GM19239 (cell line): ENCODE results near the gene IGF2.

Source experiments
- DNase-seq: peaks from one replicate; pipeline ENCODE4 v3.0.0; 2011; ENCODE audit warnings: low spot score; ENCODE audit not compliant: insufficient read length
- FAIRE-seq: peaks from 2 replicates; lab custom pipeline; 2011; peaks lifted over from hg19 to GRCh38; lab: Jason Lieb, UNC

Gene IGF2

DNA sequence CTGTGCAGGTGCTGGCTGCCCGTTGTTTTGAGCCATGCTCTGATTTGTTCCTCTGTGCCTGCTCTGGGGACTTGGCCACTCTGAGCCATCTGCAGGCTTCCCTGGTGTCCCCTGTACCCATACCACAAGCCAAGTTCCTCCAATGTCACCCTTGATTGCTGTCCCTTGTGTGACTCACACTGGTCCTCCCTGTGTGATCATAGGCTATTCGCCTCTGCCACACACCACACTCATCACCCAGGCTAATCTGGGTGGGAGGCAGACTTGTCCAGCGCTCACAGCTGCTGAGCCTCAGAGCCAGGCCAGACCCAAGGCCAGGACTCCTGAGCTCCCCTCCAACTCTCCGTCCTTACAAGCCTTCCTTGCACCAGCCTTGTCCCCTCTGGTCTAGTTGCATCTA, 31.7 kb downstream of the IGF2 start:
- no peak for DNase-seq
- no peak for FAIRE-seq

DNA sequence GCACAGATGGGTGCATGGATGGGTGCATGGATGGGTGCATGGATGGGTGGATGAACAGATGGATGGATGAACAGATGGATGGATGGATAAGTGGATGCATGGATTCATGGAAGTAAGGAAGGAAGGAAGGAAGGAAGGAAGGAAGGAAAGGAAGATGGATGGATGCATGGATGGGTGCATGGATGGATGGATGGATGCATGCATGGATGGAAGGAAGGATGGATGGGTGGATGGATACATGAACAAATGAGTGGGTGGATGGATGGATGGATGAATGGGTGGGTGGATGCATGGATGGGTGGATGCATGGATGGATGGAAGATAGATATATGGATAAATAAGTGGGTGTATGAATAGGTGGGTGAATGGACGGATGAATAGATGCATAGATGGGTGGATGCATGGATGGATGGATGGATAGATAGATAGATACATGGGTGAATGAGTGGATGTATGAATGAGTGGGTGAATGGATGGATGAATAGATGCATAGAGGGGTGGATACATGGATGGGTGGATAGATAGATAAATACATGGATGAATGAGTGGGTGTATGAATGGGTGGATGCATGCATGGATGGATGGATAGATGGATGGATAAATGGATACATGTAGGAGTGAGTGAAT, 32.5 kb downstream of the IGF2 start:
- no peak for FAIRE-seq

DNA sequence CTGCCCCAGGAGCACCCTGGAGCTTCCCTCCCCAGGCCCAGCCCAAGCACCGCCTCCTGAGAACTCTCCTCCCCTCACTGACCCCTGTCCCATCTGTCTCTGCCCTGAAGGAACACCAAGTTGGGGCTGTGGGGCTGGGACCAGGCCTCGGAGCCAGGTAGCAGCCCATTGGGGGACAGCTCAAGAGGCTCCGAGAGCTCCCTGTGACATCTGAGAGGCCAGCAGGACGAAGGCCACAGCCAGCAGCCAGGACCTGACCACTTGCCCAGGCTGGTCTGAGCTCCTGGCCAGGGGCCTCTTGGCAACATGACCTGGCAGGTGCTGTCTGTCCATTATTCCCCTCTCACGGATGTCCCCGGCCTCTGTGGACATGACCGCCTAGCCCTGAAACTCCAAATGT, 33.7 kb downstream of the IGF2 start:
- no peak for DNase-seq
- no peak for FAIRE-seq

More for the DNA sequence above, 32.5 kb downstream of the IGF2 start:
- DNase-seq: no peak

DNA sequence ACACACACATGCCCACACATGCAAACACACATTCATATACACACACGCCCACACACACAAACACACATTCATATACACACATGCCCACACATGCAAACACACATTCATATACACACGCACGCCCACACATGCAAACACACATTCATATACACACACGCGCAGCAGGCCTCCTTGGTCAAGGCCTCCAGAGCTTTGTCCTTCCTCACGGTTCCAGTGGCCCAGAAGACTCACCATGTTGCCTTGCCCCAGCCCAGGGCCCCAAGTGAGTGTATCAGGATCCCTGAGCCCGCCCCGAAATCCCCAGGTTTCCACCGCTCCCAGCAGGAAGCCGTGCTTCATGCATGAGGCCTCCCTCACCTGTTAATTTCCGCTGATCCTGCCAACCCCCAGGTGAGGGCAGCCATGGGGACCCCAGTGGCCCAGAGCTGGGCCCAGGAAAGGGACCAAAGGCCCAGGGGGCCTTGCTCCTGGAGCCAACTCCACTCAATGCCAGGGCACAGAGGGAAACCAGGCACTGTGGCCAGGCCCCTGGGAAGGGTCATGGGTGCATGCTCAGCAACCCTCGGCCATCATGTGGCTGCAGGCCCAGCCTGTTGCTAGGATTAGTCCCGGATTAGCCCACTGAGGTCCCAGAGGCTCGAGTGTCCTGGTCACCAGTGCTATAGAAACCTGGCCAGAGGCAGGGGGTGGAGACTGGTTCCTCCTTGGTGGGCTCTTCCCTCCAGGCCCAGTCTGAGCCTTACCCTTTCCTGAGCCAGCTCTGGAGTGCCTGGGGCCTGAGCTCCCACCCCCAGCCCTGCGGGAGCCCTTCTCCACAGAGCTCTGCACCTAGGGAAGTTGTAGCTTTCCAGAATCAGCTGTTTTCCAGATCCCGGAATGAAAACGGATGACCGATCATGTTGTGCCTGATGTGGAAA, 34.4 kb downstream of the IGF2 start:
- DNase-seq (no peak), FAIRE-seq (no peak)

DNA sequence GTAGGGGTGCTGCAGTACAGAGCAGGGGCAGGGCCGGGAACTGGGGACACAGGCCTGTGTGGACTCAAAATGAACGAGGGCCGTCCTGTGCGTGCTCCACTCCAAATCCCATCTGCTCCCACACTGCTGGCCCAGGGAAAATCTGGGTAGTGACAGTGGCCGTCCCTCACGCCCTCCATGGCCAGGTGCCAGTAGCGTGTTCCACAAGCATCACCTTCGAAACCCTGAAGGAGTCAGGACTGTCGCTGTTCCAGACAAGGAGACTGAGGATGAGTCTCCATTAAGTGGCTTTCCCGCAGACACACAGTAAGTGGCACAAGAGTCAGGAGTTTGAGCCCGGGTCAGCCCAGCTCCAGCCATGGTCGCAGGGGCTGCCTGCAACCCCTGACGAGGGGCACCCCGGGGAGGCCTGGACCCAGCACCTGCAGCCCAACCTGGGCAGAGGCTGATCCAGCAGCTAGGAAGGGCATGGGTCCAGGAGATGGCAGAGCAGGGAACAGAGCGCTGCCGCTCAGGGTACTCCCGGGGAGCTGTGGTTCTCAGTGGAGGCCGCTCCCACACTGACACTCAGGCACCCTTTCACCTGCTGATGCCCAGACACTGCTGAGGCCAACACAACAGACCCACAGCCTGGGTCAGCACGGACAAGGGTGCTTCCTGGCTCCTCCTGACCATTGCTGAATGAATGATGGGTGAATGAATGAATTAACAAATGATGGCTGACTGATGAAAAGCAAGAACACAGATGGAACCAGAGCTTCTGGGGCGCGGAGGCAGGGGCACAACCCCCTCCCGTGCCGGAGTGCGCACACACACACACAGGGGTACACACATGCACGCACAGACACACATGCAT, 35.3 kb downstream of the IGF2 start:
- no peak for FAIRE-seq
- DNase-seq: no peak

DNA sequence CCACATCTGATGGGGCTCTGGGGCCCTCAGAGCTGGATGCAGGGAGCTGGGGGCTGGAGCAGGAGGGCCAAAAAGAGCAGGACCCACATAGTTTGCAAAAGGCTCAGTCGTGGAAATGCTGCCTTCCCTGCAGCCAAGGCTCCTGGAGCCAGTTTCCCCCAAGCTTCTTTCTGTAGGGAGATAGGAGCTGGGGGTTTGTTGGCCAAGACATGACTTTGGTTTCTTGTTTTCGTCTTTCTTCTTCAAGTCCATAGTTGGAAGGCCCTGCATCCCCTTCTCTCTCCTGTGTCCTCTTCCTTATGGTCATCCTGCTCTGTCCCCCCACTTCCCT, 36.3 kb downstream of the IGF2 start:
- no peak for FAIRE-seq

DNA sequence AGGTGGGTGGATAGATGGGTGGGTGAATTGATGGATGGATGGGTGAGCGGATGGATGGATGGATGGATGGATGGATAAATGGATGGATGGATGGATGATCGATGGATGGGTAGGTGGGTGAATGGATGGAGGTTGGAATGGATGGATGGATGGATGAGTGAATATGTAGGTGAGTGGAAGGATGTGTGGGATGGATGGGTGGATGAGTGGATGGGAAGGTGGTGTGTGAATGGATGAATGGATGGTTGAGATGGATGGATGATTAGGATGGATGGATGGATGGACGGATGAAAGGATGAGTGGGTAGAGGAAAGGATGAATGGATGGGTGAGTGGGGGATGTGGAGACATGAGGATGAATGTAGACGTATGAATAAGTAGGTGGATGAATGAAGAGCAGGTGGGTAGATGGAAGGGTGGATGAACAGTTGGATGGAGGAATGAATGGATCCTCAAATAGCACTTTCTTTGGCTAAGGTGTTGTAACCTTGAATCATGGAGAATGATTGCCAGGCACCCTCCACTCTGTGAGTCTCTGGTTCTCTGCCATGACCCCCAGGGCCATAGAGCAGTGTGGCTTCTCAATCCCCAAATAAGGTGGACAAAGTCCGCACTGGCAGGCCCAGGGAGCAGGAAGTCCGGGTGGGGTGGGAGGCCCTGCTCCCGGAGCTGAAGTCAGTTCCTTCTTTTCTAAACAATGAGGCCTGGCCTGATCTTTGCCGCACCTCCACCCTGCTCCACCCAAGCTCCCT, 36.9 kb downstream of the IGF2 start:
- no peak for DNase-seq
- no peak for FAIRE-seq

More for the DNA sequence above, 36.3 kb downstream of the IGF2 start:
- DNase-seq: no peak

DNA sequence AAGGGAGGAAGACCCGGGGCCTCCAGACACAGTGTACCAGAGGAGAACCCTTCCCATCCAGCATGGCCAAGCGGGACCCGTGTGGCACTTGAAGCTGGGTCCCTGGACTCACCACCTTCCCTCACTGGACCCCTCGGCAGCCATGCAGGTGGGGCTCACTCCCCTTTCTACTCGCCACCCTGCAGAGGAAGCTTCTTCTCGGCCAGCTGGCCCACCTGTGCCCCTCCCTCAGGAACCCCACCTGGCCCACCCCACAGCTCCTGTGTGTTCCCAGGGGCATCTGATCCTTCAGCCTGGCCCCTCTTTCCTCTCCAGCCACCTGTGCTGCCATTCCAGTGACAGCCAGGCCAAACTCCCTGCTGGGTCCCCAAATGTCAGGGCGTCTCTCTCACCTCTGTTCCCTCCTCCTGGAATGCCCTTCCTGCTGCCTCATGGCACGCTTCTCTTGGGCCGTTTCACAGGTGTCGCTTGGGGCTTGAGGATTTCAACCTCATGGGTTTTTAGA, 38.0 kb downstream of the IGF2 start:
- no peak for FAIRE-seq
- no peak for DNase-seq

DNA sequence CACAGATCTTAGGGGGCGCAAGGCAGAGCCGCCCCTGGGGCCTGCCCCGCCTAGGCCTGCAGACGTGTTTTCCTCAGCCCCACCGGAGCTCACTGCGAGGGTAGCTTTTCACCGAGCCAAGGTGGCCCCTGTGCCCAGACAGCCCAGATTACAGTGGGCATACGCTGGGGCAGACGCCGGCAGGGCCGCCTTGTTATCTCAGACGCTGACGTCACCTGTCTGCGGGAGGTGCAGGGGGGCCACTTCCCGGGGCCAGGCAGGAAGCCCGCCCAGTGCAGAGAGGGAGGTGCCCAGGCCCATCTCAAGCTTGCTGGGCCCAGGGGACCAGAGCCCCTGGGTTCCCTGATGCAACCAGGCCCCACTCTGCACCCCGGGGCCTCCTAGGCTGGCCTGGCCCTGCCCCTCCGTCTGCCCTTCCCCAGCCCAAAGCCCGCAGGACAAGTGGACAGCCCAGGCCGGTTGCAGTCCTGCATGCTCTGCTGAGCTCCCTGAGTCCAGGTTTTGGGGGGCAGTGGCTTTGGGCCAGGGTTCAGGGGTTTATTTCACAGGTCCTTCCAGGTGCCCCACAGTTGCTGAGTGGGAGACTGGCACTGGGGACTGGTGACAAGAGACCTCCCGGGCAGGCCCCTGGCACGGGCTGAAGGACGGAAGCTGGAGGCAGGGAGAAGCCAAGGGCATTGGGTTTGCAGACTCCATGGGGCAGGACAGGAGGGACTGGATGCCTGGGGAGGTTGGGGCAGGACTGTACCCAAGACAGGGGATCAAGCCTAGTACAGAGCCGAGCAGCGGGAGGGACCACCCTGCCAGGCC, 38.6 kb downstream of the IGF2 start:
- FAIRE-seq (no peak), DNase-seq (no peak)

DNA sequence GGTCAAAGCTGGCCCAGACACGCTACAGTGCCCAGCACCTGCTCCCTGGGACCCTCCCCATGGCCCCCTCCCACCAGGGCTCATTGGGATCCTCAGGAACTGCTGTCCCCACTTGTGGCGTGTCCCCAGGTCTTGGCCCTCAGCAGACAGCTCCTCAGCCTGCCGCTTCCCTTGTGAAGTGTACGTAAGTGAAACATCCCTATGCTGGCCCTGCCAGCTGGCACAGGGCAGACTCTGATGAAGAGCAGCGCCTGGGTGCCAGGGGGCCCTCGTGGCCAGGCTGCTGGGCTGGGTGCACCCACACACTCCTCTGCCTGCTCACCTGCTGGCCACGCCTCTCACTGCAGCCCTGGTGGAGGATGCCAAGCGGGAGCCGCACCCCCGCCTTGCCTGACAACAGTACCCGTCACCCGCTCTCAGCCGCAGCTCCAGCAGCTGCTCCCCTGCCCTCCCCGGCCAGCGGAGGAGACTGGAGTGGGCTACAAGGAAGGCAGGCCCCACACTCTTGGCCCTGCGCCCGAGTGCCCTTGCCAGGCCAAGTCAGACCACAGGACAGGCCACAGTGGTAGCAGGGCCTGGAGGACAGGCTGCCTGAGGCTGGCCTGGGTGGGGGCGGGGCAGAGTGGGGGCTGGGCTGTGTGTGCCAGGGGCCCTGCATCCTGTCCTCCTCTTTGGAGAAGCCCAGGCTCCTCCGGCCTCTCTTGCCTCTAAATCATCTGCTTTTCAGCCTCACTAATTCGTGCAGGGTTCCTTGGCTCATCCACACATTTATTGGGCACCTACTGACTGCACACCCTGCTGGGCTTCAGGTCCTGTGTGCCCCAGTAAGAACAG, 39.5 kb downstream of the IGF2 start:
- FAIRE-seq (no peak), DNase-seq (no peak)

DNA sequence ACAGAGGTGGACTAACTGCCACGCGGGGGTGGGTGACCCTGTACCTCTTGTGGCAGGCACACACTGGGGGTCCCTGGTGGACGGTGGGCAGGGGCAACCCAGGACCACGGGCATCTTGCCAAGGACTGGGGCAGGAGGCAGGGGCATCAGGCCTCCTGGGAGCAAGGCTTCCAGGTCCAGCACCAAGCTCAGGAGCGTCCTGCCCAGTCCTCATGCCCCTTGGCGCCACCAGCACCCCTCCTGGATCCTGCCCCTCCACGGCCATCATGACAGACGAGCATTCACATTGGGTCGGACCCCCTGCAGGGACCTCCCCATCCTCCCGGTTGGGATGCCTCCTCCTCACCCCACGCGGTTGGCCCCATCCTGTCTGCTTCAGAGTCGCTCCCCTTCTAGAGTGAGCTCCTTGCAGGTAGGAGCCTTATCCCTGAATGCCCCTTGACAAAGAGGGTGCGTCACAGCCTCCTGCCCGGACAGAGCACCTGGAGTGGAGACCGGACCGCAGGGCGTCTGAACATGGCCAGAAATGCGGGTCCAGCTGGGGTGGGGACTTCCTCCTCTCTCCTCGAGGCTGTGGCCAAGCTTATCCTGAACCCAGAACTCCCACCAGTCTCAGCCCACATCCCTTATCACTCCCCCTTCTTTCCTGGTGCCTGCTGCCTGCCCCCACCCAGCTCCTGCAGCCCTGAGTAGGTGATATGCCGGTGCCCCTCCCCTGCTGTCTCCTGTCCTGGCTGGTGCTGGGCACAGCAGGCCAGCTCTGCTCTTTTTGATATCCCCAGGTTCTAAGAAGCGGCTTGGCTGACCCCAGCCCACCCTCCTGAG, 40.3 kb downstream of the IGF2 start:
- no peak for DNase-seq
- no peak for FAIRE-seq

DNA sequence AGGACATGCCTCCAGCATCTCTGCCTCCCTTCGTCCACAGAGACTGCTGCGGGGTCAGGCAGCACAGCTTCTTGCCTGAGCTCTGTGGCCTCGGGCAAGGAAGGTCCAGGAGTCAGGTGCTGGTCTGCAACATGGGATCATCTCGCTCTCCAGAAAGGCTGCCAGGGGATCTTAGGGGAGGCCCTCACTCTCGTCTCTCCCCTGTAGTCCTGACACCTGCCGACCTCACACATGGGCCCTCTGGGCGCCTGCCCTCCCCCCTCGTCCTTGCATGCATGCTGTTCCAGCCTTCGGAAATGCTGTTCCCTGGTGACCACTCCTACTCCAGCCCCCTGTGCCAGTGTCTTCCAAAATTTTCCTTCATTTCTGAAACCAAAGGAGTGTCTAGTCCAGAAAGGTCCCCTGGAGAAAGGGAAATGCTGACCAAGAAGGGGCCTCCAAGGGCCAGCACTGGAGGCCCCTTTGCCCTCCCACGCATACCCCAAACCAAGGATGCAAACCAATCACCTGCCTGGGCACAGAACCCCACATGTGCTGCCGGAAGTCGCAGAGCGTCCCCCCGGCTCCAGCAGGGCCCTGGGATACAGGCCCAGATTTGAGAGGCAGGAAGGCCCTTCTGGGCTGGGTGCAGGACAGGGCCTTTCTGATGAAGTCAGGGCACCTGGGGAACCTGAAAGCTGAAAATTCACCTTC, 41.0 kb downstream of the IGF2 start:
- FAIRE-seq (no peak), DNase-seq (no peak)

DNA sequence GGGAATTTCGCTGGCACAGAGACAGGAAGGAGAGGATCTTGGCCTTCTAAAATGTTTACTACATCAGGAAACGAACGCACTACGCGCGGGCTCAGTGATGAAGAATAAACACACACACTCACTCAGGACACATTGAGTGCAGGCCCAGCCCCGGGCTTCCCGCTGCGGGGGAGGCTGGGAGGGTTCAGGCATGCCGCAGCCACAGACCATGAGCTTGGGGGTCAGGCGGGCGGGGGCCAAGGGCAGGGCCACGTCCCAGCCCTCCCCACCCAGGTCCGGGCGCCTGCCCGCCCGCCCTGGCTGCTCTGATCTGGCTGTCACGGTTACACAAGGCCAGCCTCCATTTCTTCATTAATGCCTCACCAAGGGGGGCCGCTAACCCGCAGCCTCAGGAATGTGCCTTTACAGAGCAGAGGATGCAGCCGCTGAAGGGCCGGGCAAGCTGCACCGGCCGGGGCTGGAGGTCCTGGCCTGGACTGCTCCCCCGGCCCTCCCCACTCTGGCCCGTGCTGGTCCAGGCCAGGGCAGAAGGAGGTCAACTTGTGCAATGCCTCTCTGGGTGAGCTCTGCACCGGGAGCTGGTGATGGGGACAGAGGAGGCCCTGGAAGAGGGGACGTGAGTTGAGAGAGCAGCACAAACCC, 41.7 kb downstream of the IGF2 start:
- DNase-seq (no peak), FAIRE-seq (no peak)

DNA sequence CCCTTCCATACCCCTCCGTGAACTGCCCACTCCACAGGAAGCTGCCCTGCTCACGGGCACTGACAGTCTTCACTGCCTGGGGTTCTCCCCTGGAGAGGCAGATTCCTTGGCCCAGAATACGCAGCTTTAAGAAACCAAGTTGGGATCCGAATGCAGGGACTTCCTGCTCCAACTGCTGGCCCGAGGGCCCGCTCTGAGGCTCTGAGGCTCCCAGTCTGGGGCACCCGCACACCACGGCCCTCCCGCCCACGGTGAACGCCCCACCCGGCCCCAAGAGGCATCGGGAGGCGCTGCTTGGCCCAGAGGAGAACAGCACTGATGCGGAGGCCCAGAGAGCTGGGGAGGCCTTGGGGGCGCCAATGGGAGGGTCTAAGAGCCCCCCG, 42.3 kb downstream of the IGF2 start:
- DNase-seq (no peak), FAIRE-seq (no peak)

DNA sequence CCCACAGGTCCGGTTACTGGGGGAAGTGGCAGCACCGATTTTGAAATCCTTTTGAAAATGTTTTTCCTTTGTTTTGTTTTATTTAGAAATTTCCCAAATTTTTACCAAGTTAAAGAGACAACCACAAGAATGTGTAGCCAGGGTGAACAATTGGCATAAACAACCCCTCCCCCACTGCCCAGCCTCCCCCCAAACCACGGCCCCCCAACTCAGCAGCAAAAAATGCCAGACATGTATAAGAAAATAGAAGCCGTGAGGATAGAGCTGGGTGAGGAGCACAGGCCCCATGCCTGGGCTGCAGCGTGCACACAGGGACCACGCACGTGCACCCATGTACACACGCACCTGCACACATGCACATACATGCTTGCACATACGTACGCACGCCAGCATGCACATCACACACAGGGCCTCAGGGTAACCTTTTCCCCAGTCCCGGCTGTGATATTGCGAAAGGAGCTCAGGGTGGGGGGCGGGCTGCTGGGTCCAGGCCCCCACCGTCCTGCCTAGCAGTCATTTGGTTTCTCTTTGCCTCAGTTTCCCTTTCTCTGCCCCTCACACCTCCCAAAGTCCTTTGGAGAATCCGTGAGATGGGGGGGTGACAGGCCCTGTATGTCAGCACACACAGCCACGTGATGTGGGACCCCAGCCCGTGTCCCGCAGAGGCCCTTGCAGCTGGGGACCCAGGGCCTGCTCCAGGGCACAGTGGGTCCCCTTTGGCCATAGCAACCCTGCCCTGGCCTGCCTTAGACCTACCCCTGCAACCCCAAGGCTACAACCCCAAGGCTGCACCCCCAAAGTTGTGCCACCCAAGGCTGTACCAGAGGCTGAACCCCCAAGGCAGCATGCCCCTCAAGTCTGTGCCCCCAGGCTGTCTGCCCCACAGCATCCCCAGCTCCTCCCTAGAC, 42.9 kb downstream of the IGF2 start:
- FAIRE-seq (no peak), DNase-seq (no peak)

DNA sequence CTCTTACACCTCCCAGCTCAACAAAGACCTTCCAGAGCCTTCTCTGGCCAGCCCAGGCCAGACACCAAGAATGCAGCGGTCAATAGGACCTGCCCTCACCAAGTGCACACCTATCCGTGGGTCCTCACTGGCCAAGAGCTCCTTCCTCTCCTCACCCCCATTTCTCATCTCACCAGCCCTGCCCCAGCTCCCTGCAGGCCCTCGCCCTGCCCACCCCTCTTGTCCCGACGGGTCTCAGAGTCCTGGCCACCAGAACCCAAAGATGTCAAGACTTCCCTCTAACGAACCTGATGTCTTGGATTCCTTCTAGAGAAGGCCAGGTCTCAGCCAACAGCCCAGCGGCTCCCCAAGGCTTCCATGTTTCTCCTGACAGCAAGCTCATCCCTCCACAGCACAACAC, 43.6 kb downstream of the IGF2 start:
- FAIRE-seq: no peak
- no peak for DNase-seq
